DMS114 treated with DMSO at 0.1 percent for 48 hours (cell line): Measurements from ENCODE around the gene ZC3H11A.

Source experiments
- DNase-seq: peaks from one replicate; lab custom pipeline; 2025; ENCODE audit not compliant: unreplicated experiment; lab: John Stamatoyannopoulos, UW

Gene ZC3H11A

DNA sequence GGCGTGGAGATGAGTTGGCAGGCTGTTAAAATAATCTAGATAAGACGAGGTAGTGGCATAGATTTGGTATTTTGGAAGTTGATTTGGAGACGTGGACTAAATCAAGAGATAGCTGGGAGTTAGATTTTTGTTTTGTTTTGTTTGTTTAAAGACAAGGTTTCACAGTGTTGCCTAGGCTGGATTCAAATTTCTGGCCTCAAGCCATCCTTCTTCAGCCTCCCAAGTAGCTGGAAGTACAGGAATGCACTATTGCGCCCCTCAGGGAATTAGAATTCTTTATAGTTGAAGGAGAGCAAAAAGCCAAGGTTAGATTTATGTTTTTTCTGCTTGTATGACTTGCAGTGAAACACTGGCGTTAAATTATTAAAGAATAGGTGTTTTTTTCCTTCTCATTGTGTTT, 43.7 kb downstream of the ZC3H11A start:
- no peak for DNase-seq

DNA sequence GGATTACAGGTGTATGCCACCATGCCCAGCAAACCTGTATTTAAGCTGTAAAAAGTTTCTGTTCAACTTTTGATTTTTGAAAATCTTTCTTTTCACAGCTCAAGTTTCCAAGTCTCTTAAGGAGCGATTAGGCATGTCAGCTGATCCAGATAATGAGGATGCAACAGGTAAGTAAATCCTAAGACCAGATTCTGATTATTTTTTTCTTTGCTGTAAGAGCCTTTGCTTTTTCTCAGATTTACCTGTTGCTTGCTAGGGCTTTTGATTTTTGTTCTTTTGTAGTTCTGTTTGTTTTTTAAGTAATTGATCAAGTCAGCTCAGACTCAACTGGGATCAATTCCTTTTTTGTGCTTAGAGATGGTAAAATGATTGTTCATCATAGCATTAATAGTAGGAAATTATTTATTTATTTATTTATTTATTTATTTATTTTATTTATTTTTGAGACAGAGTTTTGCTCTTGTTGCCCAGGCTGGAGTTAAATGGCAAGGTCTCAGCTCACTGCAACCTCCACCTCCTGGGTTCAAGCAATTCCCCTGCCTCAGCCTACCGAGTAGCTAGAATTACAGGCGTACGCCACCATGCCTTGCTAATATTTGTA, 44.9 kb downstream of the ZC3H11A start:
- no peak for DNase-seq

GRCh38 chr1:203842559-203842876, 47.1 kb downstream of the ZC3H11A start:
- DNase-seq, result no peak

- no peak for DNase-seq
Measured at GRCh38 chr1:203843435-203843834, 48.0 kb downstream of the ZC3H11A start.
